Fibroblast of villous mesenchyme (primary cell): Measurements from ENCODE around the gene TMEM232. TPM values are rescaled to one million over a fixed set of nuclear protein-coding genes. Genes with fewer than 3 reads are reported as not detected.

ENCODE experiments used
- DNase-seq: peaks from one replicate; pipeline ENCODE4 v3.0.0-alpha.2; 2010; ENCODE audit warnings: low read depth
- H3K4me3 ChIP-seq: 2 replicates; pipeline ENCODE4 v1.5.1; 2011; ENCODE audit warnings: low read depth, mild to moderate bottlenecking, low read length
- total RNA-seq: library from RNA; depleted of rRNA; stranded (reverse); fragments of >200 nt; gene quantifications from 2 replicates; pipeline ENCODE4 v1.2.3, GENCODE V29; 2012
- TF ChIP-seq, protein P1 (sequence below): IDR thresholded peaks from 2 replicates; pipeline ENCODE4 v1.5.1; 2012; ENCODE audit warnings: low read depth, mild to moderate bottlenecking, low read length; ENCODE audit not compliant: insufficient read depth

Gene TMEM232
- total RNA-seq, 1 donor: 1.3 TPM

DNA sequence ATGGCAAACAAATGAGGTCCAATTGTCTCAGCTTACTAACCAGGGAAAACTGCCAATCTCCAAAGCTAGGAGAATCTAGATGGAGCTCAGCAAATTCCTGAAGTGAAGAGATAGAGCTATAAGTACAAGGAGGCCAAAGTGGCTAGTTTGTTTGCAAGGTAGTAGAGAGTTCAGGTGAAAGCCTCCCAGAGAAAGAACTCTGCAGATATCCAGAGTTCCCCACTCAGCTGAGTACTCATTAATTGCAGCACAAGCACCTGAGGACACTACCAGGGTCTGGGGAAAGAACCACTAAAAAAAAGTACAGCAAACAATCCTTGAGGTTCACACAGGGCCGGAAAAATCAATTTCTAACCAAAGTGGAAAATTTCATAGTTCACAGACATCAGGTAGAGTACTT lies 250.9 kb downstream of the TMEM232 start:
- TF ChIP-seq, protein P1, sequence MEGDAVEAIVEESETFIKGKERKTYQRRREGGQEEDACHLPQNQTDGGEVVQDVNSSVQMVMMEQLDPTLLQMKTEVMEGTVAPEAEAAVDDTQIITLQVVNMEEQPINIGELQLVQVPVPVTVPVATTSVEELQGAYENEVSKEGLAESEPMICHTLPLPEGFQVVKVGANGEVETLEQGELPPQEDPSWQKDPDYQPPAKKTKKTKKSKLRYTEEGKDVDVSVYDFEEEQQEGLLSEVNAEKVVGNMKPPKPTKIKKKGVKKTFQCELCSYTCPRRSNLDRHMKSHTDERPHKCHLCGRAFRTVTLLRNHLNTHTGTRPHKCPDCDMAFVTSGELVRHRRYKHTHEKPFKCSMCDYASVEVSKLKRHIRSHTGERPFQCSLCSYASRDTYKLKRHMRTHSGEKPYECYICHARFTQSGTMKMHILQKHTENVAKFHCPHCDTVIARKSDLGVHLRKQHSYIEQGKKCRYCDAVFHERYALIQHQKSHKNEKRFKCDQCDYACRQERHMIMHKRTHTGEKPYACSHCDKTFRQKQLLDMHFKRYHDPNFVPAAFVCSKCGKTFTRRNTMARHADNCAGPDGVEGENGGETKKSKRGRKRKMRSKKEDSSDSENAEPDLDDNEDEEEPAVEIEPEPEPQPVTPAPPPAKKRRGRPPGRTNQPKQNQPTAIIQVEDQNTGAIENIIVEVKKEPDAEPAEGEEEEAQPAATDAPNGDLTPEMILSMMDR: no peak
- H3K4me3 ChIP-seq: no peak overlapping the region
- no peak for DNase-seq

DNA sequence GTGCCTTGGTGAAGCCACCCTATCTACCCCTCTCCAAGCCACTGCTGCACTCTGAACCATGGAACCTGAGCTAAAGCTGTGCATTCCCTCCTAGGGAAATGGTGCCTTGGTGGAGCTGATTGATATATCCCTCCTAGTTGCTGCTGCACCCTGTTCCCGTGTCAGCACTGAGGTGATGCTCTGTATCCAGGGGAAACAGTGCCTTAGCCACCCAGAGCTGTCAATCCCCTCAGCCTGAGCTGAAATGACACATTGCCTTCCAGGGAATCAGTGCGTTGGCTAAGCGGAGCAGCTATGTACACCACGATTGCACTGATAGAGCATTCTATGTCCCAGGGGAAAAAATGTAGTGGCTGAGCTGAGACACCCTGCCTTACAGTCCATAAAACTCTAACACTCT lies 257.0 kb downstream of the TMEM232 start:
- no peak for DNase-seq
- TF ChIP-seq, protein P1: no peak
- no peak overlapping the region for H3K4me3 ChIP-seq

DNA sequence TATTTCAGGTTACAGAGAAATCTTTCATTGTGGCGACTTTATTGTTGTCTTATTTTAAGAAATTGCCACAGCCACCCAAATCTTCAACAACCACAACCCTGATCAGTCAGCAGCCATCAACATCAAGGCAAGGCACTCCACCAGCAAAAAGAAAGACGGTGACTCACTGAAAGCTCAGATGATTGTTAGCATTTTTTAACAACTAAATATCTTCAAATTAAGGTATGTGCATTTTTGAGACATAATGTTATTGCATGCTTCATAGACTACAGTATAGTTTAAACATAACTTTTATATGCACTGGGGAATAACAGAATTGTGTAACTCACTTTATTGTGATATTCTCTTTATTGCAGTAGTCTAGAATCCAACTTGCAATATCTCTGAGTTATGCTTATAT lies 263.4 kb downstream of the TMEM232 start:
- DNase-seq: peak; percentile 37
- TF ChIP-seq, protein P1: no peak

DNA sequence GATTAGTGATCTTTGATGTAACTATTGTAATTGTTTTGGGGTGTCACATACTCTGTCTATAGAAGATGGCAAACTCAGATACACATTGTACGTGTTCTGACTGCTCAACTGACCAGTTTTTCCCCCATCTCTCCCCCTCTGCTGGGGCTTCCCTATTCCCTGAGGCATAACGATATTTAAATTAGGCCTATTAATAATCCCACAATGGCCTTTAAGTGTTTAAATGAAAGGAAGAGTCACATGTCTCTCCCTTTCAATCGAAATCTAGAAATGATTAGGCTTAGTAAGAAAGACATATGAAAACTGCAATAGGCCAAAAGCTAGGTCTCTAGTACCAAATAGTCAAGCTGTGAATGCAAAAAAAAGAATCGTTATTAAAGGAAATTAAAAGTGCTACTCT lies 265.6 kb downstream of the TMEM232 start:
- H3K4me3 ChIP-seq: no peak overlapping the region
- no peak for DNase-seq
- TF ChIP-seq, protein P1: no peak

More for the DNA sequence above, 263.4 kb downstream of the TMEM232 start:
- no peak overlapping the region for H3K4me3 ChIP-seq

DNA sequence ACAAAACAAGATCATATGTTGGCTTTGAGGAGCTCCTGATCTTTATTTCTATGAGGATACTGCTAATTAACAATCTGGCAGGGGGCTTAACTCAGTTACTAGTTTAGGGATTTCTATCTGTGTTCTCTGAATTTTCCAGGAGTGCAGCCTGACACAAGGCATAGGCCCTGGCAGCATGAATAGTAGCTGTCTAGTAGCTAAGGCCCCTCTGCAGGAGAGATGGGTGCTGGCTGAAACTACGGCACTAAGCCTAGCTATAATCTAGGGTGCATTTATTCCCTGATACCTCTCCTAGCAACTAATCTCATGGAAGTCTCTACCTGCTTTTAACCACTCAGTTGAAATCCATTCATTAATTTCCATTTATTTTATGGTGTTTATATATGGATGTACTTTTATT lies 268.2 kb downstream of the TMEM232 start:
- TF ChIP-seq, protein P1: no peak
- DNase-seq: no peak
- H3K4me3 ChIP-seq: no peak overlapping the region

DNA sequence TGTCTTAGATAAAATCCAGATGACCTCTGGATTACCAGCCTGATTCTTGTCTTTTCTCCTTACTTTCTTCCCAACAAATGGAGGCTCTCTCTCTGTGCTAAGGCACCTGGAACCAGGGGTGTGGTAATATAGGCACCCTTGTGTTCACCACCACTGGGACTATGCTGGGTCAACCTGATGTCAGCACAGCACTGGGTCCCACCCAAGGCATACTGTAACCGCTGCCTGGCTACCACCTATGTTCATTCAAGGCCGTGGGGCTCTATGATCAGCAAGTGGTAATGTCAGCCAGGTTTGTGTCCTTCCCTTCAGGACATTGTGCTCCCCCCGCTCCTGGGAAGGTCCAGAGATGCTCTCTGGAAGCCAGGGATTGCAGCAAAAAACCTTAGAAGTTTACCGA lies 283.6 kb downstream of the TMEM232 start:
- DNase-seq: no peak
- TF ChIP-seq, protein P1: no peak

DNA sequence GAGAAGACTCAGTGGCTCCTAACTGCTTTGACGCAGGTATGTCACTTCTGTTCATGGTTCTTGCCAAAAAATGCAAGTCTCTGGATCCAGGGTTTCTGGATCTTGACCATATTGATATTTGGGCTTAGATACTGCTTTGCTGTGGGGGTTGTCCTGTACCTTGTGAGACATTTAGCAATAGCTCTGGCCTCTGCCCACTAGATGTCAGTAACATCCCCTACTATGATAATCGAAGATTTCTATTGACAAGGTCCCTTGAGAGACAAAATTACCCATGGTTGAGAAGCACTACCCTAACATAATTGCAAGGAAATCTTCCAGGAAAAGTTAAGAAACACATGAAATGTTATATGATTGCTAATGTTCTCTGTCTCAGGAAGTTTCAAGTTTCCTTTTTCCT lies 285.4 kb downstream of the TMEM232 start:
- H3K4me3 ChIP-seq: no peak overlapping the region
- DNase-seq: peak; percentile 48
- TF ChIP-seq, protein P1: peak; percentile 47

More for the DNA sequence above, 283.6 kb downstream of the TMEM232 start:
- no peak overlapping the region for H3K4me3 ChIP-seq
